Measurements from ENCODE around the gene WARS2.

- TF ChIP-seq, protein P1, sequence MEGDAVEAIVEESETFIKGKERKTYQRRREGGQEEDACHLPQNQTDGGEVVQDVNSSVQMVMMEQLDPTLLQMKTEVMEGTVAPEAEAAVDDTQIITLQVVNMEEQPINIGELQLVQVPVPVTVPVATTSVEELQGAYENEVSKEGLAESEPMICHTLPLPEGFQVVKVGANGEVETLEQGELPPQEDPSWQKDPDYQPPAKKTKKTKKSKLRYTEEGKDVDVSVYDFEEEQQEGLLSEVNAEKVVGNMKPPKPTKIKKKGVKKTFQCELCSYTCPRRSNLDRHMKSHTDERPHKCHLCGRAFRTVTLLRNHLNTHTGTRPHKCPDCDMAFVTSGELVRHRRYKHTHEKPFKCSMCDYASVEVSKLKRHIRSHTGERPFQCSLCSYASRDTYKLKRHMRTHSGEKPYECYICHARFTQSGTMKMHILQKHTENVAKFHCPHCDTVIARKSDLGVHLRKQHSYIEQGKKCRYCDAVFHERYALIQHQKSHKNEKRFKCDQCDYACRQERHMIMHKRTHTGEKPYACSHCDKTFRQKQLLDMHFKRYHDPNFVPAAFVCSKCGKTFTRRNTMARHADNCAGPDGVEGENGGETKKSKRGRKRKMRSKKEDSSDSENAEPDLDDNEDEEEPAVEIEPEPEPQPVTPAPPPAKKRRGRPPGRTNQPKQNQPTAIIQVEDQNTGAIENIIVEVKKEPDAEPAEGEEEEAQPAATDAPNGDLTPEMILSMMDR (IDR thresholded peaks at IDR 0.05): no peak
- no peak for TF ChIP-seq POLR2A (IDR thresholded peaks at IDR 0.05)
Measured at GRCh38 chr1:119160866-119161265, 20.4 kb upstream of the WARS2 start.

All from adrenal gland (tissue), 5 donors.